NCI-H82 (cell line): ENCODE measurements around the gene C17orf107.

ENCODE experiments used
- DNase-seq: peaks from one replicate; lab custom pipeline; 2025; lab: John Stamatoyannopoulos, UW

C17orf107 gene

GRCh38 chr17:4934173-4934979 is 35.0 kb downstream of the C17orf107 start:
- DNase-seq: peak; percentile 51

DNA sequence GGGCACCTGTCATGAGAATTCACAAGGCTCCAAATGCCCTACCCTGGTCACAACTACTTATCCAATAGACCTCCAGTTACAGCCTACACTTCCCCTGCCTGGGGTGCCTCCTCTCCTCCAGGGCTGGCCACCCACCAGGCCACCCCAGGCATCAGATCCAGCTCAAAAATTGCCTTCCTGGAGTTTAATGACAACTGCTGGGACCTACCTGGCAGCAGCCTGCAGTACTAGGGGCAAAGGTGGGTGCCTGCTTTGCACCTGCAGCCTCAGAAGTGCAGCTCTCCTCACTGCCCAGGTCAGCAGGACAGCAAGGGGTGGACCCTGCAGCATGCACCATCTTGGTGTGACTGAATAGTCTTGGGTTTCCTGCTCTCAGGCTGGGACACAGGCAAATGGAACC is 36.3 kb downstream of the C17orf107 start:
- DNase-seq: no peak

DNA sequence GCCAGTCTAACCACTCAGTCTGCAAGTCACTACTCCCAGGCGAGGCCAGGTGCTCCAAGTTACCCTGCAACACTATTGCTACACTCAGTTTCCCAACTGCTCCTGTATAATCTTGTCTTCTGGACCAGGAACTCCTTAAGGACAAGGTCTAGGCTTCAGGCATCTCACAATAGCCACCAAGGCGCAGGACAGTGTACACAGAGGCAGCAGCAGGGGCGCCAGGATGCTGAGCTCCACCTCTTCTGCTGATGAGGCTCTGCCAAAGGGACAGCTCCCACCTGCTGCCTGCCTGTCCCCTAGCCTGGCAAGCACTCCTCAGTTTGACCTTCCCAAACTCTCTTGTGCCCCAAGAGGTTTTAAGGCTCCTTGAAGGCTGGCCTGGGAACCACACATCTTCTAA is 37.1 kb downstream of the C17orf107 start:
- DNase-seq: no peak

GRCh38 chr17:4937553-4937952 is 38.2 kb downstream of the C17orf107 start:
- no peak for DNase-seq

DNA sequence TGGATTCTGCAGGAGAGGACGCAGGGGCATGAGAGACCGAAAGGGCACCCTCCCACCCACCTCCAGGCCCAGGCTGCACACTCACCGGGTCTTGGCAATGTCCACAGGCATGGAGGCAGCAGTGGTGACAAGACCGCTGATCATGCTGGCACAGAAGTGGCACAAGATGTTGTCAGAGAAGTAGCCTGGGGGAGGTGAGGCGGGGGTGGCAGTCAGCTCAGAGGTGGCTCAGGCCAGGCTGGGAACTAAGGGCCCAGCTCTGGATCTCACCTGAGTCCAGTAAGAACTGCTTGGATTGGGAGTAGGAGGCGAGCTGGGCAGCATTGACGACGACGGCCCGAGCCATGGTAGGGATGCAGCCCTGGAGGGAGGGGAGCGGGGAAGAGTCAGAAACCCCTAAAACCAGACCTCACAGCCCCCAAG is 38.7 kb downstream of the C17orf107 start:
- DNase-seq: no peak

- peak; percentile 59 for DNase-seq
Measured at GRCh38 chr17:4938688-4939545, 39.6 kb downstream of the C17orf107 start.

DNA sequence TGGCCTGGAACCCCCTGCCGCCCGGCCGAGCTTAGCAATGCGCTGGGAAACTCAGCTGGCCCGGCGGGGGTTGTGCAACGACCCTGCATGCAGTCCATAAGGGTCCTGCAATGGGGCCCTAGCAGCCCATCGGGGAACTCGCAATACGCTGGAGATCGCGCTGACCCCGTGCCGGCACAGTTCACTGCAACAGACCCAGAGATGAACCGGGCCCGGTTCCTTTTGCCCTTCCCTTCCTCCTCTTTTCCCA is 40.1 kb downstream of the C17orf107 start:
- peak; percentile 63 for DNase-seq

GRCh38 chr17:4939796-4940554 is 40.6 kb downstream of the C17orf107 start, which contains the start of the genes RNF167 and SLC25A11:
Gene RNF167, plus strand, starts transcription at chr17:4940268. Its CDS starts 642 bp downstream, at chr17:4940910.
Gene SLC25A11, minus strand, starts transcription at chr17:4940046. Its CDS starts 136 bp downstream, at chr17:4939910.
- DNase-seq: peak; percentile 100

- DNase-seq: no peak
Measured at GRCh38 chr17:4940555-4941318, 41.4 kb downstream of the C17orf107 start.

GRCh38 chr17:4941319-4941610 is 41.9 kb downstream of the C17orf107 start:
- no peak for DNase-seq

GRCh38 chr17:4942760-4943508 is 43.6 kb downstream of the C17orf107 start:
- DNase-seq: no peak

- no peak for DNase-seq
Measured at GRCh38 chr17:4944163-4944553, 44.8 kb downstream of the C17orf107 start.

DNA sequence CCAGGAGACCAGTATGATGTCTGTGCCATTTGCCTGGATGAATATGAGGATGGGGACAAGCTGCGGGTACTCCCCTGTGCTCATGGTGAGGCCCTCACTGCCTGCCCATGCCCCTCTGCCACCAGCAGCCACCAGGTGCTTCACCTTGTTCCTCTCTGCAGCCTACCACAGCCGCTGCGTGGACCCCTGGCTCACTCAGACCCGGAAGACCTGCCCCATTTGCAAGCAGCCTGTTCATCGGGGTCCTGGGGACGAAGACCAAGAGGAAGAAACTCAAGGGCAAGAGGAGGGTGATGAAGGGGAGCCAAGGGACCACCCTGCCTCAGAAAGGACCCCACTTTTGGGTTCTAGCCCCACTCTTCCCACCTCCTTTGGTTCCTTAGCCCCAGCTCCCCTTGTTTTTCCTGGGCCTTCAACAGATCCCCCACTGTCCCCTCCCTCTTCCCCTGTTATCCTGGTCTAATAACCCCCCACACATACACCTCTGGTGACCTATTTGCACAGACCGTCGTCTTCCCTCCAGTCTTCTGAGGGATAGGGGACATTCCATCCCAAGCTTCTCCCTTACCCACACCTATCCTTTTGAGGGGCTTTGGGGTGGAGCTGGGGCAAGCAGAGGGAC is 45.3 kb downstream of the C17orf107 start:
- no peak for DNase-seq

DNA sequence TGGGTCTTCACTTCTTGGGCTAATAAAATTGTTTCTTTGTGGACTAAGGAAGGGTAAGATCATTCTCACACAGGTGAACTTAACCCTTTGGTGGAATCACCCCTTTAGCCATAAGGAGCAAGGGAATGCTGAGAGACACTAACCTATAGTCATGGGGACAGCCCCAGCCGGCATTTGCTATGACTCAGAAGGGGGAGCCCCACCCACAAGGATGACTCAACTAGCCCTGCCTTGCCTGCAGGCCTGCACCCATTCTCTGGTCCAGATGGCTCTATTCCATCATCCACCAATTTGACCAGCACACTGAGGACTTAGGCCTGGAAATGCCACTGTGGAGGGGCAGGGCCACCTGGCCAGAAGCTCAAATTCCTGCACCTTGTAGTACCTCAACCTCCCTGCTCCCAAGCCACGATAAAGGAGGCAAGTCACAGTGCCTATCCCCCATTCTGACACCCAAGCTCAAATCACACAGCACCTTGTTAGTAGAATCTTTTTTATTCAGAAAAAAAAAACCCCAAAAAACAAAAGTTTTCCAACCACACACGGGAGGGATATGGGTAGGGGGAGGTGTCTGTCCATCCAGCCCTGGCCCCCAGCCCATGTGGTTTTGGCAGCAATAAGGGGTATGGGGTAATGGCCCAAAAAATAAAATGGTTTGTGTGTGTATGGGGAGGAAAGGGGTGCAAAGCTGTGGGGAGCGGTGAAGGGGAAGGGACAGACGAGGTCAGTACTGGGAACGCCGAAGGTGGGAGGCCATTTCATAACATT is 46.0 kb downstream of the C17orf107 start:
- DNase-seq: peak; percentile 55

DNA sequence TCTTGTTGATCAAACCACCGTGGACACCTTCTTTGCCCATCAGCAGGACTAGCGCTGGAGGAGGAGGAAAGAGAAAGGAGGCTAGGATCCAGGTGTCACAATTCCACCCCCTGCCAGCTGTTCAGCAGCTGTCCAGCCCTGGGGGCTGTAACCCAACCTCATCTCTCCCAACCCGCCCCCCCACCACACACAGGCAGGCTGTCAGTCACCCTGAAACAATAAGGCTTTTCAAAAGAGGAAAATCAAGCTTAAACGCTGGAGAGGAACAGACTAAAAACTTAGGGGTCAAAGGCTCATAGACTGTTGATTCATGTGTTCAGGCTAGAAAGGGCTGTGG is 46.6 kb downstream of the C17orf107 start:
- DNase-seq: peak; percentile 20

GRCh38 chr17:4946312-4946976 is 47.1 kb downstream of the C17orf107 start:
- no peak for DNase-seq

GRCh38 chr17:4947010-4947410 is 47.7 kb downstream of the C17orf107 start:
- DNase-seq: no peak

- DNase-seq: peak; percentile 74
Measured at GRCh38 chr17:4947411-4948165, 48.3 kb downstream of the C17orf107 start.
